ENCODE data around the gene FOXJ3. TPM values are rescaled to one million over a fixed set of nuclear protein-coding genes. Genes with fewer than 3 reads are reported as not detected.

The FOXJ3 gene
- total RNA-seq, 1 experiment from 2014 or later: 51.1 TPM

- Histone ChIP-seq H4K20me1 (ENCODE audit: insufficient read depth) (no peaks in the 10 kb centered on the region), H3K9me2 (ENCODE audit: insufficient read depth) (no peaks in the 10 kb centered on the region), H3K27me3 (ENCODE audit: insufficient read depth, low read length) (no peaks in the 10 kb centered on the region), H3K4me2 (ENCODE audit: low read length) (no peak overlapping the region), H2AFZ (ENCODE audit: low read depth, low read length, poor library complexity, severe bottlenecking) (no peak overlapping the region), H3K36me3 (ENCODE audit: control insufficient read depth in 1 of 2, insufficient read depth in 2 of 2, low read length in 2 of 2) (no peaks in the 10 kb centered on the region), H3K79me2 (ENCODE audit: insufficient read depth, low read length) (no peaks in the 10 kb centered on the region), H3K4me1 (ENCODE audit: control insufficient read depth in 1 of 2, insufficient read depth in 2 of 2, low read length in 2 of 2) (no peaks in the 10 kb centered on the region), H3K9me3 (ENCODE audit: control insufficient read depth in 1 of 2, insufficient read depth in 1 of 2, low read depth in 1 of 2, low read length in 2 of 2) (no peaks in the 10 kb centered on the region), H3K9ac (ENCODE audit: low read length) (no peak overlapping the region), H3K4me3 (replicated peaks in 1 of 2; ENCODE audit: low read depth in 1 of 2, low read length in 2 of 2) (no peak overlapping the region), H3K27ac (ENCODE audit: low read depth, low read length) (no peak overlapping the region)
- ChIA-PET CTCF (no interaction called here), RAD21 (ENCODE audit: low non-redundant PET in 1 of 2, low total read pairs in 2 of 2, uncharacterized antibody in 2 of 2, unreplicated experiment in 2 of 2) (no interaction called here), POLR2A (no interaction called here)
- intact Hi-C loops (cut with micrococcal nuclease): no loop called here
- BruUV-seq (replicated peaks): no TSS peak
- DNase-seq (ENCODE audit: low read depth, low spot score) (no peak), ATAC-seq (no peak)
- TF ChIP-seq JUND (IDR thresholded peaks at IDR 0.05) (no peak), POLR2A (IDR thresholded peaks at IDR 0.05; ENCODE audit: borderline replicate concordance, extremely low read depth, insufficient read depth, insufficient read length) (no peak), MAX (IDR thresholded peaks at IDR 0.05) (no peak), REST (IDR thresholded peaks at IDR 0.05; ENCODE audit: low read depth) (no peak), FOSL1 (IDR thresholded peaks at IDR 0.05; ENCODE audit: low read depth) (no peak), ELF1 (IDR thresholded peaks at IDR 0.05; ENCODE audit: borderline replicate concordance, low read depth) (no peak), ZBTB33 (IDR thresholded peaks at IDR 0.05; ENCODE audit: extremely low read depth, insufficient replicate concordance, low read length) (no peak), SP1 (IDR thresholded peaks at IDR 0.05; ENCODE audit: low read depth) (no peak), TCF7L2 (IDR thresholded peaks at IDR 0.05; ENCODE audit: borderline replicate concordance, extremely low read depth, insufficient read depth, insufficient read length) (no peak), ATF3 (IDR thresholded peaks at IDR 0.05) (no peak), RAD21 (IDR thresholded peaks at IDR 0.05; ENCODE audit: low read depth) (no peak), CBX3 (IDR thresholded peaks at IDR 0.05; ENCODE audit: low read depth) (no peak), EZH2phosphoT487 (IDR thresholded peaks at IDR 0.05; ENCODE audit: borderline replicate concordance) (no peak), YY1 (IDR thresholded peaks at IDR 0.05; ENCODE audit: extremely low read depth, insufficient replicate concordance, low read depth, low read length) (no peak), SRF (IDR thresholded peaks at IDR 0.05; ENCODE audit: low read depth) (no peak), POLR2AphosphoS5 (IDR thresholded peaks at IDR 0.05; ENCODE audit: low read depth, low read length) (no peak)
Measured at GRCh38 chr1:42137766-42138165, 197.3 kb downstream of the FOXJ3 start.
